Liver (tissue), 9 donors: ENCODE measurements around the gene SCP2. TPM values are rescaled to one million over a fixed set of nuclear protein-coding genes. Genes with fewer than 3 reads are reported as not detected.
"Not testable (repeated sequence)": the region's sequence is repeated elsewhere in the genome, so short reads cannot be mapped to it uniquely, and the experiment has no call there.

Source experiments
- DNase-seq: peaks from one replicate; pipeline ENCODE4 v3.0.0-alpha.2; 2017; ENCODE audit warnings: low spot score
- H3K27ac ChIP-seq, 2 donors: one replicate each; pipeline ENCODE4 v1.7.0; 2013; ENCODE audit warnings: inconsistent platforms in 2 of 2, low read length in 2 of 2, control low read depth in 1 of 2, low read depth in 1 of 2, mild to moderate bottlenecking in 1 of 2
- H3K27me3 ChIP-seq, 4 donors: one replicate each; pipeline versions ENCODE4 v1.6.1 to v1.7.0; 2013; ENCODE audit warnings: low read length in 3 of 4, inconsistent platforms in 1 of 4, mild to moderate bottlenecking in 1 of 4, moderate library complexity in 1 of 4; ENCODE audit not compliant: control insufficient read depth in 4 of 4, insufficient read depth in 4 of 4
- H3K36me3 ChIP-seq, 4 donors: one replicate each; pipeline versions ENCODE4 v1.6.1 to v1.7.0; 2013; ENCODE audit warnings: low read length in 3 of 4, mild to moderate bottlenecking in 3 of 4, low read depth in 1 of 4, moderate library complexity in 1 of 4; ENCODE audit not compliant: control insufficient read depth in 4 of 4, insufficient read depth in 3 of 4
- H3K4me1 ChIP-seq, 4 donors: one replicate each; pipeline versions ENCODE4 v1.6.1 to v1.7.0; 2013; ENCODE audit warnings: low read length in 3 of 4, mild to moderate bottlenecking in 3 of 4, moderate library complexity in 1 of 4; ENCODE audit not compliant: control insufficient read depth in 4 of 4, insufficient read depth in 4 of 4
- H3K4me3 ChIP-seq, 3 donors: one replicate each; pipeline versions ENCODE4 v1.6.1 to v1.7.0; 2013; ENCODE audit warnings: low read length in 3 of 3, control low read depth in 1 of 3, low read depth in 1 of 3, mild to moderate bottlenecking in 1 of 3
- H3K9ac ChIP-seq, 2 donors: one replicate each; pipeline ENCODE4 v1.7.0; 2013; ENCODE audit warnings: low read length in 2 of 2, mild to moderate bottlenecking in 2 of 2, moderate library complexity in 2 of 2, control low read depth in 1 of 2, low read depth in 1 of 2
- H3K9me3 ChIP-seq, 4 donors: one replicate each; pipeline versions ENCODE4 v1.6.1 to v1.7.0; 2013; ENCODE audit warnings: low read length in 3 of 4; ENCODE audit not compliant: control insufficient read depth in 4 of 4
- ATF3 ChIP-seq: IDR thresholded peaks from 2 replicates; pipeline ENCODE4 v1.6.1; 2016; ENCODE audit warnings: antibody characterized with exemption
- CTCF ChIP-seq: fragments of 150-350 bp; IDR thresholded peaks from 2 replicates; pipeline ENCODE4 v1.5.1; 2017; ENCODE audit warnings: improper control_type of control experiment, low read depth, low read length; ENCODE audit not compliant: missing input control
- EGR1 ChIP-seq, 2 donors: IDR thresholded peaks; 2 replicates each; pipeline ENCODE4 v1.6.1; 2016 to 2018; ENCODE audit warnings: antibody characterized with exemption in 2 of 2, low read depth in 2 of 2
- FOXA1 ChIP-seq: IDR thresholded peaks from 2 replicates; pipeline ENCODE4 v1.6.1; 2016; ENCODE audit warnings: antibody characterized with exemption
- FOXA2 ChIP-seq: IDR thresholded peaks from 2 replicates; pipeline ENCODE4 v1.6.1; 2016; ENCODE audit warnings: antibody characterized with exemption
- GABPA ChIP-seq, 2 donors: IDR thresholded peaks in 1 of 2; conservative IDR thresholded peaks in 1 of 2; 2 replicates each; pipeline ENCODE4 v1.6.1; 2016; ENCODE audit warnings: antibody characterized with exemption in 2 of 2, mild to moderate bottlenecking in 1 of 2, moderate library complexity in 1 of 2
- HNF4A ChIP-seq, 2 donors: conservative IDR thresholded peaks; 2 replicates each; pipeline ENCODE4 v1.6.1; 2016; ENCODE audit warnings: antibody characterized with exemption in 2 of 2, mild to moderate bottlenecking in 2 of 2
- HNF4G ChIP-seq: IDR thresholded peaks from 2 replicates; pipeline ENCODE4 v1.6.1; 2016; ENCODE audit warnings: antibody characterized with exemption
- JUND ChIP-seq, 2 donors: IDR thresholded peaks; 2 replicates each; pipeline ENCODE4 v1.6.1; 2016; ENCODE audit warnings: antibody characterized with exemption in 2 of 2
- NR2F2 ChIP-seq: IDR thresholded peaks from 2 replicates; pipeline ENCODE4 v1.6.1; 2016; ENCODE audit warnings: antibody characterized with exemption
- RAD21 ChIP-seq, 2 donors: IDR thresholded peaks; 2 replicates each; pipeline ENCODE4 v1.6.1; 2016; ENCODE audit warnings: antibody characterized with exemption in 2 of 2, mild to moderate bottlenecking in 2 of 2
- REST ChIP-seq: IDR thresholded peaks from 2 replicates; pipeline ENCODE4 v1.6.1; 2016; ENCODE audit warnings: antibody characterized with exemption, mild to moderate bottlenecking
- RXRA ChIP-seq, 2 donors: IDR thresholded peaks; 2 replicates each; pipeline ENCODE4 v1.6.1; 2017 to 2018; ENCODE audit warnings: antibody characterized with exemption in 2 of 2, mild to moderate bottlenecking in 1 of 2
- SP1 ChIP-seq: IDR thresholded peaks from 2 replicates; pipeline ENCODE4 v1.6.1; 2018; ENCODE audit warnings: antibody characterized with exemption, mild to moderate bottlenecking
- TAF1 ChIP-seq: conservative IDR thresholded peaks from 2 replicates; pipeline ENCODE4 v1.6.1; 2016; ENCODE audit warnings: antibody characterized with exemption, mild to moderate bottlenecking
- YY1 ChIP-seq: IDR thresholded peaks from 2 replicates; pipeline ENCODE4 v1.6.1; 2016; ENCODE audit warnings: antibody characterized with exemption, mild to moderate bottlenecking
- ZBTB33 ChIP-seq: IDR thresholded peaks from 2 replicates; pipeline ENCODE4 v1.6.1; 2016; ENCODE audit warnings: antibody characterized with exemption
- WGBS: extraction: QIAGEN DNeasy Blood & Tissue Kit; methylation state at CpG from one replicate; pipeline ENCODE4 v1.1.7; 2013; 5-methylcytosine and 5-hydroxymethylcytosine counted together
- polyA plus RNA-seq, 2 donors: library from polyadenylated mRNA; stranded (reverse) in 1 of 2; unstranded in 1 of 2; fragments of 200-250 nt in 1 of 2; fragments of >200 nt in 1 of 2; fragmentation: Nextera tagmentation in 1 of 2; extraction: Ambion mirVana in 1 of 2; gene quantifications; one replicate each; pipeline versions ENCODE4 v1.2.1 to v1.2.3, GENCODE V29; 2013 to 2015
- total RNA-seq, 2 donors: library from RNA; depleted of rRNA; stranded (reverse); fragments of >200 nt; gene quantifications; one replicate each; pipeline ENCODE4 v1.2.3, GENCODE V29; 2014
- donor health status: healthy.
- donor health status: healthy.
- donor health status: healthy.
- donor health status: healthy.
- donor health status: healthy.

SCP2 gene
- total and polyA plus RNA-seq, 4 donors = 122 to 811 (median 529) TPM

- DNase-seq = no peak
- H3K27ac ChIP-seq = no peak overlapping the region
- H3K9ac ChIP-seq = no peak overlapping the region
- H3K9me3 ChIP-seq = no peaks in the 10 kb centered on the region
- TF ChIP-seq GABPA (IDR thresholded peaks at IDR 0.05 in 1 of 2, conservative IDR thresholded peaks at IDR 0.05 in 1 of 2) (no peak), ZBTB33 (no peak), YY1 (no peak), SP1 (no peak), JUND (IDR thresholded peaks at IDR 0.05) (no peak), FOXA2 (no peak), RXRA (IDR thresholded peaks at IDR 0.05) (no peak), CTCF (no peak), HNF4A (conservative IDR thresholded peaks at IDR 0.05) (no peak), RAD21 (IDR thresholded peaks at IDR 0.05) (no peak), HNF4G (no peak), FOXA1 (no peak), TAF1 (no peak), REST (no peak), EGR1 (IDR thresholded peaks at IDR 0.05; ENCODE audit: low read depth in 2 of 2) (no peak), NR2F2 (no peak), ATF3 (no peak)
- H3K4me1 ChIP-seq = no peaks in the 10 kb centered on the region
- peaks cover 1 to 42% (median 29%) of the 10 kb centered on the region in 4 donors for H3K36me3 ChIP-seq
- H3K4me3 ChIP-seq = no peak overlapping the region
- no peaks in the 10 kb centered on the region for H3K27me3 ChIP-seq
These were observed 74.1 kb downstream of the SCP2 start for GRCh38 chr1:53001128-53001527.

- not testable (repeated sequence) for DNase-seq, H3K27me3 ChIP-seq, H3K9me3 ChIP-seq, H3K4me1 ChIP-seq, H3K4me3 ChIP-seq, H3K27ac ChIP-seq, H3K9ac ChIP-seq
- WGBS = 91% methylated on average over 1 of the region's 2 CpGs
- H3K36me3 ChIP-seq = peaks cover 0 to 28% (median 19%) of the 10 kb centered on the region in 4 donors
These were observed 79.5 kb downstream of the SCP2 start for GRCh38 chr1:53006612-53007011.

GRCh38 chr1:53010247-53010646 lies 83.2 kb downstream of the SCP2 start:
- 90% methylated on average over 4 of the region's 4 CpGs for WGBS
- not testable (repeated sequence) for H3K4me3 ChIP-seq, H3K36me3 ChIP-seq, H3K9ac ChIP-seq, H3K9me3 ChIP-seq, H3K27me3 ChIP-seq, H3K27ac ChIP-seq, DNase-seq
- H3K4me1 ChIP-seq = peaks cover 0 to 13% (median 0%) of the 10 kb centered on the region in 4 donors
